ENCODE measurements around the gene MASP2.
"Not testable (repeated sequence)": the region's sequence is repeated elsewhere in the genome, so short reads cannot be mapped to it uniquely, and the experiment has no call there.

Gene MASP2

GRCh38 chr1:11046625-11047365 lies at the start of gene MASP2:
Gene MASP2, minus strand, starts transcription at chr1:11047239. Its CDS starts 32 bp downstream, at chr1:11047207.
- no peak for DNase-seq

GRCh38 chr1:11083784-11084183 lies 36.7 kb upstream of the MASP2 start:
- DNase-seq = not testable (repeated sequence)

GRCh38 chr1:11080931-11081330 lies 33.9 kb upstream of the MASP2 start:
- no peak for DNase-seq

GRCh38 chr1:11078631-11079030 lies 31.6 kb upstream of the MASP2 start:
- DNase-seq = no peak

GRCh38 chr1:11073398-11073797 lies 26.4 kb upstream of the MASP2 start:
- DNase-seq = not testable (repeated sequence)

GRCh38 chr1:11072216-11072917 lies 25.3 kb upstream of the MASP2 start:
- no peak for DNase-seq

GRCh38 chr1:11071463-11072215 lies 24.6 kb upstream of the MASP2 start:
- DNase-seq = no peak

- no peak for DNase-seq
Observed at GRCh38 chr1:11070876-11071275, 23.8 kb upstream of the MASP2 start.

- DNase-seq = no peak
Observed at GRCh38 chr1:11068600-11069473, 21.8 kb upstream of the MASP2 start.

GRCh38 chr1:11067716-11068599 lies 20.9 kb upstream of the MASP2 start:
- DNase-seq = no peak

GRCh38 chr1:11065796-11066195 lies 18.8 kb upstream of the MASP2 start:
- DNase-seq = no peak

- no peak for DNase-seq
Observed at GRCh38 chr1:11064942-11065341, 17.9 kb upstream of the MASP2 start.

GRCh38 chr1:11063937-11064537 lies 17.0 kb upstream of the MASP2 start:
- DNase-seq = not testable (repeated sequence)

- DNase-seq = peak; percentile 39
Observed at GRCh38 chr1:11062965-11063401, 15.9 kb upstream of the MASP2 start.

- DNase-seq = no peak
Observed at GRCh38 chr1:11061652-11062365, 14.8 kb upstream of the MASP2 start.

- DNase-seq = peak; percentile 90
Observed at GRCh38 chr1:11059968-11060830, 13.2 kb upstream of the MASP2 start, which contains the start of gene SRM. Gene SRM, minus strand, starts transcription at chr1:11060018. Its CDS starts 75 bp downstream, at chr1:11059943.

- DNase-seq = no peak
Observed at GRCh38 chr1:11059155-11059967, 12.3 kb upstream of the MASP2 start.

GRCh38 chr1:11058595-11059154 lies 11.6 kb upstream of the MASP2 start:
- no peak for DNase-seq
